Nucleus accumbens (tissue), 56 donors: Measurements from ENCODE around the gene MPEG1.
A peak's percentile ranks its signal among the peaks of the same experiment; 100 is the strongest.

Source experiments
- DNase-seq, 56 donors: peaks; one replicate each; lab custom pipeline; 2025; lab: John Stamatoyannopoulos, UW

Gene MPEG1

GRCh38 chr11:59173080-59173963, 39.4 kb downstream of the MPEG1 start:
- DNase-seq: peak in 40 of 56 donors; percentile 5 to 76 (median 47)

GRCh38 chr11:59172345-59173079, 40.2 kb downstream of the MPEG1 start:
- DNase-seq: peak in 12 of 56 donors; percentile 29 to 67 (median 52)

GRCh38 chr11:59171508-59172322, 41.0 kb downstream of the MPEG1 start, which contains the start of gene DTX4:
Gene DTX4, plus strand, starts transcription at chr11:59172132. Its CDS starts 464 bp downstream, at chr11:59172596.
- DNase-seq: peak; percentile 26 to 97 (median 88)

DNA sequence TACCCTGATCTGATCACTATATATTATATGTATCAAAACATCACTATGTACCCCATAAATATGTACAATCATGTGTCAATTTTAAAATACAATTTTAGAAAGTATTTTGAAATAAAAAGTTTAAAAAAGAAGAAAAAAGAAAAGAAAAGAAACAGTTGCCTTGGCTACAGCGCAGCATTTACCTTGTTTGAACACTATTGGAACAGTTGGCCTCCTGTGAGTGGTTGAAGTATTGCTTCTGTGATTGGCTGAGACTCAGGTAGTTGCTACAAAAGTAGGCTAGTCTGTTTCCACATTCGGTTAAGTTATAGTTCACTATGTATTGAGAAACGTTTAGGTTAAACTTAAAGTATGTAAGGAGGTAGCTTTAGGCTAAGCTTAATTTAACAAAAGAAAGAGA, 48.7 kb downstream of the MPEG1 start:
- DNase-seq: no peak
